Naive B cell (primary cell): ENCODE data around the gene TDRD10. TPM values are rescaled to one million over a fixed set of nuclear protein-coding genes. Genes with fewer than 3 reads are reported as not detected.
"Not testable (repeated sequence)": the region's sequence is repeated elsewhere in the genome, so short reads cannot be mapped to it uniquely, and the experiment has no call there.

Experiments
- ATAC-seq, 2 donors: fragments of 150-1000 bp; cut with Tn5 transposase; 2 replicates each; pipeline ENCODE4 v1.10.0; 2021; ENCODE audit warnings: low read depth in 2 of 2, mild to moderate bottlenecking in 2 of 2, moderate library complexity in 2 of 2
- DNase-seq: peaks from one replicate; pipeline ENCODE4 v3.0.0; 2022
- H3K27ac Mint-ChIP-seq, 6 donors: one replicate each; pipeline ENCODE4 v1.8.0; 2020 to 2022; ENCODE audit warnings: mild to moderate bottlenecking in 6 of 6, mixed read lengths in 6 of 6, moderate library complexity in 5 of 6, inconsistent platforms in 2 of 6
- H3K27me3 Mint-ChIP-seq, 3 donors: one replicate each; pipeline ENCODE4 v1.8.0; 2021 to 2022; ENCODE audit warnings: mixed read lengths in 3 of 3, mild to moderate bottlenecking in 1 of 3
- H3K36me3 Mint-ChIP-seq, 2 donors: one replicate each; pipeline ENCODE4 v1.8.0; 2020 to 2022; ENCODE audit warnings: mixed read lengths in 2 of 2, inconsistent platforms in 1 of 2, mild to moderate bottlenecking in 1 of 2
- H3K4me1 Mint-ChIP-seq, 3 donors: one replicate each; pipeline ENCODE4 v1.8.0; 2020 to 2022; ENCODE audit warnings: mixed read lengths in 3 of 3, inconsistent platforms in 1 of 3, mild to moderate bottlenecking in 1 of 3, moderate library complexity in 1 of 3
- H3K4me3 Mint-ChIP-seq, 8 donors: one replicate each; pipeline ENCODE4 v1.8.0; 2020 to 2022; ENCODE audit warnings: mild to moderate bottlenecking in 8 of 8, mixed read lengths in 8 of 8, moderate library complexity in 8 of 8, inconsistent platforms in 2 of 8
- H3K9me3 Mint-ChIP-seq, 7 donors: one replicate each; pipeline ENCODE4 v1.8.0; 2020 to 2022; ENCODE audit warnings: mixed read lengths in 7 of 7, mild to moderate bottlenecking in 5 of 7, inconsistent platforms in 2 of 7, moderate library complexity in 1 of 7
- polyA plus RNA-seq, 6 donors: library from polyadenylated mRNA; unstranded; fragments of 300-500 nt; fragmentation: Illumina TruSeq; gene quantifications; one replicate each; pipeline ENCODE4 v1.2.3, GENCODE V29; 2021; ENCODE audit warnings: low read depth in 6 of 6

The TDRD10 gene
- polyA plus RNA-seq, 6 donors from 2014 or later: not detected

DNA sequence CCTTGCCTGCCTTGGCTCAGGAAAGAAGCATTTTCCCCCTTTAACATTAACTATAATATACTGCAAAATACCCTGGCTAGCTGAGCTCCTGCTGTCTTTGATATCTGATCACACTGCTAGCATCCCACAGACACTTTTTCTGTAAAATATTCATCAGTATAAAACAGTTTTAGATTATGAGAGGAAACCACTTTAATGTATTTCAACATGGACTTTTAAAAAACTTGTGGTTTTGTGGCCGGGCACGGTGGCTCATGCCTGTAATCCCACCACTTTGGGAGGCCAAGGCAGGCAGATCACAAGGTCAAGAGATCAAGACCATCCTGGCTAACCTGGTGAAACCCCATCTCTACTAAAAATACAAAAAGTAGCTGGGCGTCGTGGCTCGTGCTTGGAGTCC lies 15.3 kb upstream of the TDRD10 start:
- H3K4me3 Mint-ChIP-seq, DNase-seq, H3K27ac Mint-ChIP-seq, H3K9me3 Mint-ChIP-seq, ATAC-seq, H3K36me3 Mint-ChIP-seq: not testable (repeated sequence)
- peaks cover 4 to 16% (median 5%) of the 10 kb centered on the region in 3 donors for H3K27me3 Mint-ChIP-seq
- peaks cover 11 to 16% (median 14%) of the 10 kb centered on the region in 3 donors for H3K4me1 Mint-ChIP-seq

DNA sequence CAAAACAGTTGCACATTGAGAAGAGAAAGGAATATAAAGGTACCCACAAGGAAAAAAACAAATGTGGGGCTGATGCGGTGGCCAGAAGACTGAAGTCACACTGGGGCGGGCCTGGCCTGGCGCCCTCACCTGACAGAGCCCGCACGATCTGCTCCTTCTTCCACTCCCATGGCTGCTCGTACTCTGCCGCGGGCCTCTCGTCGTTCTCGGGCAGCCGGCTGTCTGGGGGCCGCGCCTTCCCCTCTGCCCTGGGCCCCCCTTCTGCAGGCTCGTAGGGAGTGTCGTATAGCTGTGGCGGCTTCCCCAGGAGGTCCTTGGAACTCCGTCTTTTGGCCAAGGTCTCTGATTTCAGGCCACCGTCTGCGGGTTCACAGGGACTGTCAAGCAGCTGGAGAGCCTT lies 13.1 kb upstream of the TDRD10 start:
- H3K4me1 Mint-ChIP-seq: peaks cover 32 to 38% (median 35%) of the 10 kb centered on the region in 3 donors
- peaks cover 0 to 10% (median 4%) of the 10 kb centered on the region in 3 donors for H3K27me3 Mint-ChIP-seq
- ATAC-seq (no peak), DNase-seq (no peak)
- H3K36me3 Mint-ChIP-seq: no peaks in the 10 kb centered on the region
- H3K9me3 Mint-ChIP-seq: no peaks in the 10 kb centered on the region
- H3K4me3 Mint-ChIP-seq: no peak overlapping the region
- no peak overlapping the region for H3K27ac Mint-ChIP-seq

DNA sequence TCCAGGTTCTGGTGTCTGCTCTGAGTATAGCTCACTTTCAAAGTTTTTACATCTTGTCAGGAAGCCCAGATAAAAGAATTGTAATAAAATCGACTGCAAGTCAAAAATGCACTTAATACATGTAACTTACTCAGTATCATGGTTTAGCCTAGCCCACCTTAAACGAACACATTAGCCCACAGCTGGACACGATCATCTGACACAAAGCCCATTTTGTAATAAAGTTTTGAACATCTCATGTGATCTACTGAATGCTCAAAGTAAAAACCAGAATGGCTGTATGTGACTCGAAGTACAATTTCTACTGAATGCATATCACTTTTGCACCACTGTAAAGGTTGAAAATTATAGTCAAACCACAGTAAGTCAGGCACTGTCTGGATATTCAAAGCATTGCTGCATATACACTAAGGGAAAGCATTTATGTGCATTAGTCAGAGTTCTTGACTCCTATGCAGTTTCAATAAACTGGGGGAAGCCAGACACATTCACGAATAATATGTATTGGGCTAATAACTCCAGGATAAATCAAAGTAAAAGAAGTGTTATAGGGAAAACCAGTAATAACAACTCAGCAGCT lies 12.2 kb upstream of the TDRD10 start:
- no peak for ATAC-seq
- H3K27me3 Mint-ChIP-seq: peaks cover 0 to 10% (median 4%) of the 10 kb centered on the region in 3 donors
- H3K27ac Mint-ChIP-seq: no peak overlapping the region
- peaks cover 32 to 39% (median 35%) of the 10 kb centered on the region in 3 donors for H3K4me1 Mint-ChIP-seq
- H3K9me3 Mint-ChIP-seq: no peaks in the 10 kb centered on the region
- H3K4me3 Mint-ChIP-seq: no peak overlapping the region
- H3K36me3 Mint-ChIP-seq: no peaks in the 10 kb centered on the region
- no peak for DNase-seq

DNA sequence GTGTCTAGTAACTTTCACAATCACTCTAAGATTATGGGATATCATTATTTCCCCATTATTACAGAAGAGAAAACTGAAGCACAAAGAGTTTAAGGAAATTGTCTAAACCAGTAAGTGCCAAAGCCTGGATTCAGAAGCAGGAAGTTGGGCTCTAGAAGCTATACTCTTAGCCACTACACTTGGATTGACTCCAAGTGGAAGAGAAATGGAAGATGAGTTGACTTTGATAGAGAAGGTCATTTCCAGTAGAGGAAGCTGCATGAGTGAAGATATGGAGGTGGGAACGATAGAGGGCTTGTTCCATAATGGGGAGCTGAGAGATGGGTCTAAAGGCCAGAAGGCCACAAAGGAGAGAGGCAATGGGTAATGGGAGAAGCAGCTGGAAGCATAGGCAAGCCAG lies 11.7 kb upstream of the TDRD10 start:
- Mint-ChIP-seq H3K27ac (peak overlapping the region in 1 of 6 donors; percentile 41), H3K4me3 (peak overlapping the region in 1 of 8 donors; percentile 17), H3K36me3 (no peaks in the 10 kb centered on the region), H3K9me3 (no peaks in the 10 kb centered on the region), H3K4me1 (peaks cover 32 to 40% (median 35%) of the 10 kb centered on the region in 3 donors), H3K27me3 (peaks cover 0 to 10% (median 4%) of the 10 kb centered on the region in 3 donors)
- ATAC-seq: no peak
- no peak for DNase-seq

DNA sequence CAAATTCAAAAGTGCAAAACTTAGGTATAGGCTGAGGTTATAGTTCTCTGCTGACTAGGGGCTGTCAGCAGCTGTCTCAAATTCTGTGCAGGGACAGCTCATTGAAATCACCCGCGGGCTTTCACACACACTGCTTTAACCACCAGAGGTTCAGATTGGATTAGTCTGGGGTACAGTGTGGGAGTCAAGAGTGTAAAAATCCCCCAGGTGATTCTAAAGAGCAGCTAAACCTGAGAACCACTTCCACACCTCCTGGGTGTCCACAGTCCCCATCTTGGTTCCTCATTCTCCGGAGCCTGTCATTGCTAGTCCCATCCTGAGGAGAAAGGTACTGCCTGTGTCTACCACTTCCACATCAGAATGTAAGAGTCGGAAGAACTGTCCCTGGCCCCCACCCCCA lies 9.9 kb upstream of the TDRD10 start:
- peak overlapping the region in 4 of 6 donors; percentile 27 to 84 (median 64) for H3K27ac Mint-ChIP-seq
- peaks cover 43 to 58% (median 43%) of the 10 kb centered on the region in 3 donors for H3K4me1 Mint-ChIP-seq
- H3K36me3 Mint-ChIP-seq: no peaks in the 10 kb centered on the region
- DNase-seq (no peak), ATAC-seq (peak; percentile 10 to 18)
- no peaks in the 10 kb centered on the region for H3K9me3 Mint-ChIP-seq
- H3K4me3 Mint-ChIP-seq: peak overlapping the region in 3 of 8 donors; percentile 55 to 71 (median 61)
- peaks cover 0 to 6% (median 0%) of the 10 kb centered on the region in 3 donors for H3K27me3 Mint-ChIP-seq

DNA sequence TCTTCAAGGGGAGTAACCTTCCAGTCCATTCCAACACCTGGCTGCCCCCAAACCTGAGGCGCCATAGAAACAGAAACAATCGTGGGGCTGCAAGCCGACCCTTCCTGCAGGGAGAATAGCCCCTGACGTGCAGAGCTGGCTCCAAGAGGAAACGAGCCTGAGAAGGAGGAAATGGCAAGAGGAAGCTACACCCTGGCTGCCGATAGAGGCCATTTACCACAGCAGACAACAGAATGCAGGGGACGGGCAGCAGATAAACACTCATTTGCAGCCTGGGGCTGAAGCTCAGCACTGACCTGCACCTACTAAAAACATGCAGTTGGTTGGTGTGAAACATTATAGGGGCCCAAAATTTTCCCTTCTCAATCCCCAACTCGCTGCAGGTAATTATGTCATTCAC lies 8.7 kb upstream of the TDRD10 start:
- peak; percentile 65 for DNase-seq
- H3K27me3 Mint-ChIP-seq: peaks cover 0 to 6% (median 0%) of the 10 kb centered on the region in 3 donors

DNA sequence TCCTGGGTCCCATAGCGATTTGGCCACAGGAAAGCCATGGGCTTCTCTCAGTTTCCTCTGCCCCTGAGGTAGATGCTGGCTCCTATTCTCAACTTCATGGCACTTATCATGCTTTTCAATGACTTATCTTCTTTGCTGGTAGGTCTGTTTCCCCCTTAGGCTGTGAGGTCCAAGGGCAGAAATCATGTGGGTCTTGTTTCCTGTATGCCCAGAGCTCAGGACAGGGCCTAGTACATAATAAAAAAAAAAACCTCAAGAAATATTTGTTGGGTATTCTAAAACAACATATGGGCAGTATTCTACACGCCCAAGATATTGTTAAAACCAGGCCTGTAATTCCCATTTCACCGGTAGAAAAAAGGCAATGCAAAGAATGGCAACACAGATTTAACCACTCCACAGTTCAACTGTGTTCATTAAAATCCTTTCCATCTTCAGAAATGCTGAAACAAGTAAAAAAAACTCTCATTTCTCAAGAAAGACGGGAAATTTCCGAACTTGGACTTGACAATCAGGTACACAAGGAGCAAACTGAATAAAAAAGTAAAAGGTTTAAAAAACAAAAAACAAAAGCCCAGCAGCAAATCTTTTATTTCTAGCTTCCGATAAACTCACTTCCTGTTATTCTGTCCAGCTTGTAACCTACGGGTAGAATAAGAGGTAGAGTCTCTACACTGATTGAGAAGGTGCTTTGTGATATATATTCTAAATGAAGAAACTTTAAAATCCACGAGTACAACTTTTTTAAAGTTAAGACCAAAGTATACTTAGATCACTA lies 6.3 kb upstream of the TDRD10 start:
- H3K4me1 Mint-ChIP-seq: peaks cover 40 to 62% (median 41%) of the 10 kb centered on the region in 3 donors
- no peaks in the 10 kb centered on the region for H3K9me3 Mint-ChIP-seq
- peaks cover 7 to 10% (median 8%) of the 10 kb centered on the region in 3 donors for H3K27me3 Mint-ChIP-seq
- no peak for ATAC-seq
- DNase-seq: no peak
- peak overlapping the region in 3 of 8 donors; percentile 16 to 68 (median 36) for H3K4me3 Mint-ChIP-seq
- peak overlapping the region in 2 of 6 donors; percentile 26 to 67 for H3K27ac Mint-ChIP-seq
- peaks cover 0 to 4% of the 10 kb centered on the region in 2 donors for H3K36me3 Mint-ChIP-seq

More for the DNA sequence above, 8.7 kb upstream of the TDRD10 start:
- Mint-ChIP-seq H3K9me3 (no peaks in the 10 kb centered on the region), H3K36me3 (no peaks in the 10 kb centered on the region), H3K4me3 (peak overlapping the region; percentile 26 to 87 (median 79)), H3K4me1 (peaks cover 45 to 67% (median 46%) of the 10 kb centered on the region in 3 donors), H3K27ac (peak overlapping the region in 4 of 6 donors; percentile 24 to 84 (median 74))
- peak; percentile 74 to 77 for ATAC-seq

DNA sequence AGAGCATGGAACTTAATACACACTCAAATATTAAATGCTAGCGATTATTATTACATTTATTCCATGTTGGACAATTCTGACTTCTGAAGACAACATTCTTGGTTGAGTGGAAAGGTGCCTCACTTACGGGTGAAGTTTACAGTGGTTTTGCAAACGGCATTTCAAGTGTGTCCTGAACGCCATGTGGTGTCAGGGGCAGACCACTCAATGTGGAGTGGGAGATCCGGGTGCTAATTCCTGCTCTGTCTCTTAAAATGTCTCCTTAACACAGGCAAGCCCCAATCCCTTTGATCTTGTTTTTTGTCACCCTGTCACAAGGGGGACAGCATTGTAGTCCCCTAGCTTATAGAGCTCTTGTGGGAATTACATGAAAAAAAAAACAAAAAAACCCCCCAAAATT lies 5.6 kb upstream of the TDRD10 start:
- no peak for ATAC-seq
- no peak for DNase-seq
- H3K27me3 Mint-ChIP-seq: peaks cover 11 to 17% (median 15%) of the 10 kb centered on the region in 3 donors
- H3K36me3 Mint-ChIP-seq: peaks cover 0 to 4% of the 10 kb centered on the region in 2 donors
- peak overlapping the region in 3 of 6 donors; percentile 72 to 88 (median 82) for H3K27ac Mint-ChIP-seq
- H3K4me3 Mint-ChIP-seq: peak overlapping the region in 6 of 8 donors; percentile 23 to 84 (median 70)
- peaks cover 35 to 59% (median 41%) of the 10 kb centered on the region in 3 donors for H3K4me1 Mint-ChIP-seq
- no peaks in the 10 kb centered on the region for H3K9me3 Mint-ChIP-seq

DNA sequence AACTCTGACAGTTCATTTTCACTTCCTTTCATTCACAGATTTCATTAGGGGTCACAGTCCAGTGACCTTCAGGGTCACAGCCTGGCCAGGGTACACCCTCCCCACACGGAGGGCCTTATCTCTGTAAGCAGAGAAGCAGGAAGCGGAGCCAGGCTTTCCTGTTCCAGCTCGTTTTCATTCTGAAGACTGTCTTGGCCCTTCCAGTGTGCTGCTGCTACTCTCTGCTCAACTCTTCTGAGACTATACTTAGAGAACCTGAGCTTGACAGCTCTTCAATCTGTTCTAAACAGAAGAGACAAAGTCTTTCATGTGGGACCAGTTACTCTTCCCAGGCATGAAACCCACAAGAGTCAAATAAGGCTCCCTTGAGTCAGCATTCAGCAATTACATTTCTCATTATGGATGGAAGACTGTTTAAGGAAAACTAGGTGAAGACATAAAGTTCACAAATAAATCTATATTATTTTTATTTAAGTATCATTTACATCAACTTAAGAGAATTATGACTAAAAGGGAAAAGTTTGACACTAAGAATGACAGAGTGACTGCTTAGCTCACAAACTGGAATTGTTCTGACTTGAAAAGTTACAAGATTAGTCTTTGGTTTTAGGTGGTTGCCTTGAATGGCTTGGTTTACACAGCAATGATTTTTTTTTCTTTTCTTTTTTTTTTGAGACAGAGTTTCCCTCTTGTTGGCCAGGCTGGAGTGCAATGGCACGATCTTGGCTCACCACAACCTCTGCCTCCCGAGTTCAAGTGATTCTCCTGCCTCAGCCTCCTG lies 4.8 kb upstream of the TDRD10 start:
- peaks cover 12 to 19% (median 18%) of the 10 kb centered on the region in 3 donors for H3K27me3 Mint-ChIP-seq
- DNase-seq: peak; percentile 49
- peaks cover 0 to 4% of the 10 kb centered on the region in 2 donors for H3K36me3 Mint-ChIP-seq
- H3K4me3 Mint-ChIP-seq: peak overlapping the region; percentile 68 to 84 (median 70)
- peaks cover 27 to 51% (median 33%) of the 10 kb centered on the region in 3 donors for H3K4me1 Mint-ChIP-seq
- H3K27ac Mint-ChIP-seq: peak overlapping the region; percentile 63 to 88 (median 84)
- H3K9me3 Mint-ChIP-seq: no peaks in the 10 kb centered on the region
- peak; percentile 71 to 75 for ATAC-seq

DNA sequence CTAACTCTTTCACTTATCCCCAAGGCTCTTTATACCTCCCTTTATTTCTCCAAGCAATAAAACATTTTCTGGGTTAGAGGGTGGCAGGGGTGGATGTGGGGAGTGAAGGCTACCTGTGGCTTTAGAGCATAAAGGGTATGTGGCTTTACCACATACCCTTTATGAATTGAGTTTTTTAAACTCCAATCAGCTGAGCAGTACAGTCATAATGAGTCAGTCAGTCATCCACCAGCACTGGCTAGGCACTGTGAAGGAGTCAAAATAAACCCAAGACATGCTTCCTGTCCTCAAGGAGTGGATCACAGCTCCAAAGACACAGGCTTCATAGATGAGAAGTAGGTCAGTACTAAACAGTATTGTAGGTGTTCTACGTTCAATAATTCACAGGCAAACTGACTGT lies 2.6 kb upstream of the TDRD10 start:
- no peak for ATAC-seq

DNA sequence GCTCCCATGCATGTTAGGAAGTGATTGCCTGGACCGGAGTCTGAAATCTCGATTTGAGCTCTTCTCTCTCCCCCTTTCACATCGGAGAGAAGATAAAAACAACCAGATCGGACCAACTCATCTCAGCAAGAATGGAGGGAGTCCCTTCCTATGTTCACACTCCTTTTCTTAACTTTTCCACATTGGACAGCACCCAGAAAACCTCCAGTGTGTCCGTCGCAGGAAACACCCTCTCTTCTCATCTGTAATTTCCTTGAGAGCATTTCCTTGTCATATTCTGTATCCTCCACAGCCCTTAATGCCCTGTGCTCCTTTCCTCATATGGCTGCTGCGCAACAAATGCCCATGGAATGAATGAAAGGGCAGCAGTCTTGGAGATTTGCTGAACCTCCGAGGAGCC lies 1.5 kb upstream of the TDRD10 start:
- Mint-ChIP-seq H3K36me3 (peaks cover 0 to 4% of the 10 kb centered on the region in 2 donors), H3K9me3 (peaks cover 0 to 6% (median 0%) of the 10 kb centered on the region in 7 donors), H3K27ac (no peak overlapping the region), H3K4me1 (peaks cover 15 to 32% (median 19%) of the 10 kb centered on the region in 3 donors), H3K27me3 (peaks cover 29 to 43% (median 32%) of the 10 kb centered on the region in 3 donors), H3K4me3 (peak overlapping the region in 3 of 8 donors; percentile 7 to 73 (median 45))
- DNase-seq (no peak), ATAC-seq (no peak)

More for the DNA sequence above, 2.6 kb upstream of the TDRD10 start:
- H3K27me3 Mint-ChIP-seq: peaks cover 21 to 35% (median 28%) of the 10 kb centered on the region in 3 donors
- DNase-seq: no peak
- peaks cover 0 to 6% (median 0%) of the 10 kb centered on the region in 7 donors for H3K9me3 Mint-ChIP-seq
- peaks cover 15 to 35% (median 21%) of the 10 kb centered on the region in 3 donors for H3K4me1 Mint-ChIP-seq
- H3K4me3 Mint-ChIP-seq: peak overlapping the region in 2 of 8 donors; percentile 30 to 57
- peaks cover 0 to 4% of the 10 kb centered on the region in 2 donors for H3K36me3 Mint-ChIP-seq
- H3K27ac Mint-ChIP-seq: no peak overlapping the region

DNA sequence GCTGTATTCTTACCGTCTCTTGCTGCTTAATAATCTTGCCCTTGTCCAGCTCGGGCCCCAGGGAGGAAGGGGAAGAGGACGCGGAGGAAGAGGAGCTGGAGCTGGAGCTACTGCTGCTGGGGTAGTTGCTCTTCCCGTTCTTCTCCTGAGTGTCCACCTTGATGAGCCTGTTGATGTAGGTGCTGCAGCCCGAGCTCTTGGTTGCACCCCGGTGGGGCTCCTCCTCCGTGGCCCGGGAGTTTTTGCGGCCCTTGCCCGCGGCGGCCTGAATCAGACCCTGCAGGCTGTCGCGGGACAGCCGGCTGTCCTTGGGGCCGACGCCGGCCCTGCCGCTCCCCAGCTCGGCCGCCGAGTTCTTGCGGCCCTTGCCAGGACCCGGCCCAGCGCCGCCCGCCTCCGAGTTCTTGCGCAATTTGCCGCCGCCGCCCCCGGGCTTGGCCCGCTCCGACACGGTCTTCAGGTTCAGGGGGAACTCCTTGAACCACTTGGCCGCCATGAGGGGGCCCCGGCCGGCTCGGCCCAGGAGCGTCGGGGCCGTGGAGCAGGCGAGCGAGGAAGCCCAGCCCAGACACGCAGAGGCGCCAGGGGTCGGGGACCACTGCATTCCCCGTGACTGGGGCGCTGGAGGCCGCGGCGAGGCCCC lies 475 bp upstream of the TDRD10 start:
- ATAC-seq: peak; percentile 24 to 37

More for the DNA sequence above, 475 bp upstream of the TDRD10 start:
- DNase-seq: peak; percentile 13
- H3K9me3 Mint-ChIP-seq: peaks cover 0 to 12% (median 5%) of the 10 kb centered on the region in 7 donors
- H3K27ac Mint-ChIP-seq: peak overlapping the region in 1 of 6 donors; percentile 30
- peaks cover 0 to 9% of the 10 kb centered on the region in 2 donors for H3K36me3 Mint-ChIP-seq
- peaks cover 29 to 53% (median 39%) of the 10 kb centered on the region in 3 donors for H3K27me3 Mint-ChIP-seq
- H3K4me3 Mint-ChIP-seq: peak overlapping the region in 7 of 8 donors; percentile 63 to 81 (median 74)
- H3K4me1 Mint-ChIP-seq: peaks cover 12 to 22% (median 16%) of the 10 kb centered on the region in 3 donors
